ENCODE data around the gene TBRG4.

The TBRG4 gene

GRCh38 chr7:45102785-45103712, 8.4 kb downstream of the TBRG4 start:
- no peak for ATAC-seq
- TF ChIP-seq PATZ1 (CRISPR knock-in tag; IDR thresholded peaks at IDR 0.05; ENCODE audit: borderline replicate concordance) (no peak), ZFP30 (CRISPR knock-in tag; IDR thresholded peaks at IDR 0.05) (no peak), ZC3H10 (CRISPR knock-in tag; IDR thresholded peaks at IDR 0.05) (no peak), ZNF70 (CRISPR knock-in tag; IDR thresholded peaks at IDR 0.05) (no peak), ZNF565 (CRISPR knock-in tag; conservative IDR thresholded peaks at IDR 0.05; ENCODE audit: low read depth) (no peak)

GRCh38 chr7:45101748-45102147, 9.7 kb downstream of the TBRG4 start:
- TF ChIP-seq BACH2 (CRISPR knock-in tag; IDR thresholded peaks at IDR 0.05; ENCODE audit: borderline replicate concordance): no peak
- TF ChIP-seq TSHZ2 (CRISPR knock-in tag; IDR thresholded peaks at IDR 0.05): no peak
- TF ChIP-seq ZNF8 (CRISPR knock-in tag; IDR thresholded peaks at IDR 0.05): no peak
- TF ChIP-seq CSDC2 (CRISPR knock-in tag; IDR thresholded peaks at IDR 0.05): no peak
- TF ChIP-seq ZC3H10 (CRISPR knock-in tag; IDR thresholded peaks at IDR 0.05): no peak
- TF ChIP-seq ESRRG (CRISPR knock-in tag; IDR thresholded peaks at IDR 0.05): no peak
- TF ChIP-seq POU6F1 (CRISPR knock-in tag; IDR thresholded peaks at IDR 0.05; ENCODE audit: borderline replicate concordance, low read depth): no peak
- no peak for TF ChIP-seq RARB (CRISPR knock-in tag; IDR thresholded peaks at IDR 0.05)
- no peak for TF ChIP-seq TOX (CRISPR knock-in tag; IDR thresholded peaks at IDR 0.05; ENCODE audit: borderline replicate concordance)
- TF ChIP-seq OSR1 (CRISPR knock-in tag; IDR thresholded peaks at IDR 0.05): no peak
- ATAC-seq: no peak

GRCh38 chr7:45100761-45101480, 10.6 kb downstream of the TBRG4 start:
- ATAC-seq: no peak
- no peak for TF ChIP-seq BACH2 (CRISPR knock-in tag; IDR thresholded peaks at IDR 0.05; ENCODE audit: borderline replicate concordance)
- TF ChIP-seq OSR1 (CRISPR knock-in tag; IDR thresholded peaks at IDR 0.05): no peak
- no peak for TF ChIP-seq CSRNP3 (CRISPR knock-in tag; IDR thresholded peaks at IDR 0.05)
- no peak for TF ChIP-seq ZNF565 (CRISPR knock-in tag; conservative IDR thresholded peaks at IDR 0.05; ENCODE audit: low read depth)
- no peak for TF ChIP-seq SNAI2 (CRISPR knock-in tag; IDR thresholded peaks at IDR 0.05)
- no peak for TF ChIP-seq ARNTL (CRISPR knock-in tag; IDR thresholded peaks at IDR 0.05; ENCODE audit: borderline replicate concordance, low read depth)
- no peak for TF ChIP-seq ZFP30 (CRISPR knock-in tag; IDR thresholded peaks at IDR 0.05)
- no peak for TF ChIP-seq ZNF8 (CRISPR knock-in tag; IDR thresholded peaks at IDR 0.05)
- no peak for TF ChIP-seq TCF4 (CRISPR knock-in tag; IDR thresholded peaks at IDR 0.05; ENCODE audit: borderline replicate concordance)
- TF ChIP-seq POU6F1 (CRISPR knock-in tag; IDR thresholded peaks at IDR 0.05; ENCODE audit: borderline replicate concordance, low read depth): no peak
- no peak for TF ChIP-seq GLIS3 (CRISPR knock-in tag; IDR thresholded peaks at IDR 0.05)
- no peak for TF ChIP-seq ZFP3 (CRISPR knock-in tag; IDR thresholded peaks at IDR 0.05)
- no peak for TF ChIP-seq PPARA (CRISPR knock-in tag; IDR thresholded peaks at IDR 0.05; ENCODE audit: borderline replicate concordance)
- no peak for TF ChIP-seq RARB (CRISPR knock-in tag; IDR thresholded peaks at IDR 0.05)
- no peak for TF ChIP-seq CREB5 (CRISPR knock-in tag; IDR thresholded peaks at IDR 0.05; ENCODE audit: low read depth)
- TF ChIP-seq ZC3H10 (CRISPR knock-in tag; IDR thresholded peaks at IDR 0.05): no peak
- TF ChIP-seq ZNF70 (CRISPR knock-in tag; IDR thresholded peaks at IDR 0.05): no peak
